ENCODE data around the gene RER1. TPM values are rescaled to one million over a fixed set of nuclear protein-coding genes. Genes with fewer than 3 reads are reported as not detected.

Gene RER1
- total RNA-seq, 2 donors from 2014 or later = 102 to 135 TPM

GRCh38 chr1:2407991-2408275, 16.3 kb downstream of the RER1 start:
- ATAC-seq (no peak), DNase-seq (ENCODE audit: low spot score in 2 of 2) (no peak)
- Mint-ChIP-seq H3K27ac (no peak overlapping the region), H3K36me3 (no peaks in the 10 kb centered on the region), H3K9me3 (no peaks in the 10 kb centered on the region)

GRCh38 chr1:2408456-2408855, 16.8 kb downstream of the RER1 start:
- DNase-seq (ENCODE audit: low spot score in 2 of 2) (no peak), ATAC-seq (no peak)

GRCh38 chr1:2408859-2409276, 17.2 kb downstream of the RER1 start:
- H3K27ac Mint-ChIP-seq = peak overlapping the region in 1 of 2 donors; percentile 29

More at GRCh38 chr1:2408456-2408855, 16.8 kb downstream of the RER1 start:
- no peak overlapping the region for H3K27ac Mint-ChIP-seq
- H3K36me3 Mint-ChIP-seq = no peaks in the 10 kb centered on the region
- H3K9me3 Mint-ChIP-seq = no peaks in the 10 kb centered on the region

GRCh38 chr1:2409745-2410144, 18.1 kb downstream of the RER1 start:
- Mint-ChIP-seq H3K27ac (peak overlapping the region in 1 of 2 donors; percentile 91), H3K36me3 (peaks cover 4 to 5% of the 10 kb centered on the region in 2 donors), H3K9me3 (no peaks in the 10 kb centered on the region)
- DNase-seq (ENCODE audit: low spot score in 2 of 2) (no peak), ATAC-seq (no peak)

More at GRCh38 chr1:2408859-2409276, 17.2 kb downstream of the RER1 start:
- ATAC-seq (no peak), DNase-seq (ENCODE audit: low spot score in 2 of 2) (no peak)
- no peaks in the 10 kb centered on the region for H3K9me3 Mint-ChIP-seq
- H3K36me3 Mint-ChIP-seq = no peaks in the 10 kb centered on the region

- Mint-ChIP-seq H3K27ac (peak overlapping the region; percentile 91 to 92), H3K9me3 (no peaks in the 10 kb centered on the region), H3K36me3 (peaks cover 4 to 5% of the 10 kb centered on the region in 2 donors)
- DNase-seq (ENCODE audit: low spot score in 2 of 2) (peak in 1 of 2 donors; percentile 36), ATAC-seq (peak; percentile 29 to 49)
These were observed 20.3 kb downstream of the RER1 start for GRCh38 chr1:2411801-2412394.

GRCh38 chr1:2412395-2412772, 20.7 kb downstream of the RER1 start, which contains the start of gene PEX10:
Gene PEX10, minus strand, starts transcription at chr1:2412564. Its CDS starts 62 bp downstream, at chr1:2412502.
- no peaks in the 10 kb centered on the region for H3K9me3 Mint-ChIP-seq
- ATAC-seq (peak; percentile 93 to 94), DNase-seq (ENCODE audit: low spot score in 2 of 2) (peak; percentile 98 to 100)
- H3K36me3 Mint-ChIP-seq = peaks cover 4 to 5% of the 10 kb centered on the region in 2 donors
- H3K27ac Mint-ChIP-seq = peak within 1 kb of the TSS; percentile 91 to 92

- peak; percentile 36 to 42 for ATAC-seq
- peaks cover 4 to 5% of the 10 kb centered on the region in 2 donors for H3K36me3 Mint-ChIP-seq
- no peaks in the 10 kb centered on the region for H3K9me3 Mint-ChIP-seq
- peak overlapping the region in 1 of 2 donors; percentile 91 for H3K27ac Mint-ChIP-seq
- no peak for DNase-seq (ENCODE audit: low spot score in 2 of 2)
These were observed 21.3 kb downstream of the RER1 start for GRCh38 chr1:2412773-2413494.

GRCh38 chr1:2413495-2414296, 22.1 kb downstream of the RER1 start:
- no peak for DNase-seq (ENCODE audit: low spot score in 2 of 2)
- peak overlapping the region; percentile 65 to 95 for H3K27ac Mint-ChIP-seq
- H3K36me3 Mint-ChIP-seq = peaks cover 4 to 5% of the 10 kb centered on the region in 2 donors
- no peaks in the 10 kb centered on the region for H3K9me3 Mint-ChIP-seq
- no peak for ATAC-seq

- Mint-ChIP-seq H3K9me3 (no peaks in the 10 kb centered on the region), H3K36me3 (peaks cover 4 to 5% of the 10 kb centered on the region in 2 donors), H3K27ac (peak overlapping the region; percentile 65 to 95)
- peak; percentile 81 to 82 for DNase-seq (ENCODE audit: low spot score in 2 of 2)
- peak; percentile 21 to 28 for ATAC-seq
These were observed 22.8 kb downstream of the RER1 start for GRCh38 chr1:2414297-2414958.

- no peaks in the 10 kb centered on the region for H3K9me3 Mint-ChIP-seq
- ATAC-seq (no peak), DNase-seq (ENCODE audit: low spot score in 2 of 2) (no peak)
- H3K36me3 Mint-ChIP-seq = peaks cover 4 to 5% of the 10 kb centered on the region in 2 donors
- H3K27ac Mint-ChIP-seq = peak overlapping the region; percentile 65 to 78
These were observed 23.7 kb downstream of the RER1 start for GRCh38 chr1:2415337-2415736.

GRCh38 chr1:2415801-2416208, 24.2 kb downstream of the RER1 start:
- Mint-ChIP-seq H3K27ac (peak overlapping the region; percentile 65 to 78), H3K36me3 (peaks cover 4 to 5% of the 10 kb centered on the region in 2 donors), H3K9me3 (no peaks in the 10 kb centered on the region)
- peak; percentile 43 to 68 for DNase-seq (ENCODE audit: low spot score in 2 of 2)
- peak in 1 of 2 donors; percentile 23 for ATAC-seq

GRCh38 chr1:2416403-2416802, 24.8 kb downstream of the RER1 start:
- H3K27ac Mint-ChIP-seq = peak overlapping the region; percentile 65 to 93
- ATAC-seq (no peak), DNase-seq (ENCODE audit: low spot score in 2 of 2) (no peak)
- peaks cover 4 to 5% of the 10 kb centered on the region in 2 donors for H3K36me3 Mint-ChIP-seq
- no peaks in the 10 kb centered on the region for H3K9me3 Mint-ChIP-seq

GRCh38 chr1:2417083-2417832, 25.6 kb downstream of the RER1 start:
- H3K9me3 Mint-ChIP-seq = no peaks in the 10 kb centered on the region
- H3K27ac Mint-ChIP-seq = peak overlapping the region; percentile 65 to 93
- no peak for DNase-seq (ENCODE audit: low spot score in 2 of 2)
- no peak for ATAC-seq
- H3K36me3 Mint-ChIP-seq = peaks cover 4 to 5% of the 10 kb centered on the region in 2 donors

- no peaks in the 10 kb centered on the region for H3K9me3 Mint-ChIP-seq
- ATAC-seq = no peak
- peaks cover 4 to 5% of the 10 kb centered on the region in 2 donors for H3K36me3 Mint-ChIP-seq
- no peak for DNase-seq (ENCODE audit: low spot score in 2 of 2)
- H3K27ac Mint-ChIP-seq = no peak overlapping the region
These were observed 26.2 kb downstream of the RER1 start for GRCh38 chr1:2417833-2418225.

GRCh38 chr1:2418791-2419320, 27.2 kb downstream of the RER1 start:
- Mint-ChIP-seq H3K36me3 (peaks cover 4 to 5% of the 10 kb centered on the region in 2 donors), H3K27ac (peak overlapping the region in 1 of 2 donors; percentile 23)
- no peak for ATAC-seq

GRCh38 chr1:2419416-2419815, 27.8 kb downstream of the RER1 start:
- Mint-ChIP-seq H3K36me3 (peaks cover 0 to under 1% of the 10 kb centered on the region in 2 donors), H3K9me3 (peaks cover 0 to 4% of the 10 kb centered on the region in 2 donors), H3K27ac (peak overlapping the region in 1 of 2 donors; percentile 23)
- no peak for DNase-seq (ENCODE audit: low spot score in 2 of 2)
- no peak for ATAC-seq

More at GRCh38 chr1:2418791-2419320, 27.2 kb downstream of the RER1 start:
- peaks cover 0 to 4% of the 10 kb centered on the region in 2 donors for H3K9me3 Mint-ChIP-seq
- no peak for DNase-seq (ENCODE audit: low spot score in 2 of 2)
